PFSK-1 (cell line): Measurements from ENCODE around the gene NCL.

Source experiments
- FOXP2 ChIP-seq: optimal IDR thresholded peaks from 2 replicates; pipeline ENCODE3; 2011; ENCODE audit warnings: borderline replicate concordance, control low read depth, inconsistent platforms; ENCODE audit not compliant: insufficient read depth; ENCODE audit errors: extremely low read length, extremely low read depth
- POLR2AphosphoS5 ChIP-seq: IDR thresholded peaks from 2 replicates; pipeline ENCODE4 v1.6.1; 2012; ENCODE audit warnings: low read depth, mild to moderate bottlenecking, control low read depth, low read length, moderate library complexity
- SIN3A ChIP-seq: IDR thresholded peaks from 2 replicates; pipeline ENCODE4 v1.6.1; 2012; ENCODE audit warnings: mild to moderate bottlenecking, low read length, moderate library complexity, borderline replicate concordance; ENCODE audit not compliant: insufficient read depth
- TAF1 ChIP-seq: IDR thresholded peaks from 2 replicates; pipeline ENCODE4 v1.6.1; 2012; ENCODE audit warnings: low read length, control low read depth, borderline replicate concordance; ENCODE audit not compliant: insufficient read depth
- TF ChIP-seq, protein P1 (sequence below), 2 experiments: IDR thresholded peaks; 2 replicates each; pipeline versions ENCODE4 v1.6.1 to v1.8.0; 2011 to 2012; ENCODE audit warnings: low read depth in 2 of 2, low read length in 2 of 2, control low read depth in 1 of 2, inconsistent platforms in 1 of 2, mild to moderate bottlenecking in 1 of 2, moderate library complexity in 1 of 2; ENCODE audit not compliant: insufficient read depth in 1 of 2

Gene NCL

DNA sequence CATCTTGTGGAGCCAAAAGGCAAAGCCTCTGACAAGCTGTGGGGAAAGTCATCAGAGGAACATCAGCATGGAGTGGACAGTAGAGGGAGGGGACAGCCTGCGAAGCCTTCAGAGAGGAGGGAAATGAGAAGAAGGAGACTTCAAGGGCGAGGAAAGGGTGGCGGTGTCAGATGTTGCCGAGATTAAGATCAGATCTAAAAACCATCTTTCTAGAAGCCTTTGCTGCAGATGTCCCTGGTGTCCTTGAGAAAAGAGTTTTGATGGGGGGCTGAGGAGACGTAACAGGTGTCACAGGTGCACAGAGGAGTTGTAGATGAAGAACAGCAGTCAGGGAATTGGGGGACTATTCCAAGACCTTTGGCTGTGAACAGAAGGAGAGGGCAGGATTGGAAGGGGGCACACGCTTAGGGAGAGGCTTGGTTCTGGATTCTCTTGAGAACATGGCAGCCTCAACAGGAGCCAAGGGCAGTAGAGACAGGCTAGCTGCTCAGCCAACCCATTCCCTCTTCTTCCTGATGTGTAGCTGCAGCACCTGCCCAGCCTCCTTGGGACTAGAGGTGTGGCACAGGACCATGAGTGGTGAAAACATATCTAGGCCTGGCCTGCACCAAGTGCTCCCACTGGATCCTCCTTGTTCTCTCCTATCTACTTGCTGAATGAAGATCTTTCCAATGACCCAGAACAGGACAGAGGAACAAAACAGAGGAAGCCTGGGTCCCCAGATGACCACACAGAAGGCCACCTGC is 22.7 kb upstream of the NCL start:
- TF ChIP-seq, protein P1, sequence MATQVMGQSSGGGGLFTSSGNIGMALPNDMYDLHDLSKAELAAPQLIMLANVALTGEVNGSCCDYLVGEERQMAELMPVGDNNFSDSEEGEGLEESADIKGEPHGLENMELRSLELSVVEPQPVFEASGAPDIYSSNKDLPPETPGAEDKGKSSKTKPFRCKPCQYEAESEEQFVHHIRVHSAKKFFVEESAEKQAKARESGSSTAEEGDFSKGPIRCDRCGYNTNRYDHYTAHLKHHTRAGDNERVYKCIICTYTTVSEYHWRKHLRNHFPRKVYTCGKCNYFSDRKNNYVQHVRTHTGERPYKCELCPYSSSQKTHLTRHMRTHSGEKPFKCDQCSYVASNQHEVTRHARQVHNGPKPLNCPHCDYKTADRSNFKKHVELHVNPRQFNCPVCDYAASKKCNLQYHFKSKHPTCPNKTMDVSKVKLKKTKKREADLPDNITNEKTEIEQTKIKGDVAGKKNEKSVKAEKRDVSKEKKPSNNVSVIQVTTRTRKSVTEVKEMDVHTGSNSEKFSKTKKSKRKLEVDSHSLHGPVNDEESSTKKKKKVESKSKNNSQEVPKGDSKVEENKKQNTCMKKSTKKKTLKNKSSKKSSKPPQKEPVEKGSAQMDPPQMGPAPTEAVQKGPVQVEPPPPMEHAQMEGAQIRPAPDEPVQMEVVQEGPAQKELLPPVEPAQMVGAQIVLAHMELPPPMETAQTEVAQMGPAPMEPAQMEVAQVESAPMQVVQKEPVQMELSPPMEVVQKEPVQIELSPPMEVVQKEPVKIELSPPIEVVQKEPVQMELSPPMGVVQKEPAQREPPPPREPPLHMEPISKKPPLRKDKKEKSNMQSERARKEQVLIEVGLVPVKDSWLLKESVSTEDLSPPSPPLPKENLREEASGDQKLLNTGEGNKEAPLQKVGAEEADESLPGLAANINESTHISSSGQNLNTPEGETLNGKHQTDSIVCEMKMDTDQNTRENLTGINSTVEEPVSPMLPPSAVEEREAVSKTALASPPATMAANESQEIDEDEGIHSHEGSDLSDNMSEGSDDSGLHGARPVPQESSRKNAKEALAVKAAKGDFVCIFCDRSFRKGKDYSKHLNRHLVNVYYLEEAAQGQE (IDR thresholded peaks at IDR 0.05; ENCODE audit: insufficient read depth in 1 of 2, low read depth in 2 of 2, low read length in 2 of 2), result no peak
- no peak for TF ChIP-seq TAF1
- TF ChIP-seq FOXP2, result no peak
- TF ChIP-seq SIN3A, result no peak
- TF ChIP-seq POLR2AphosphoS5, result no peak

DNA sequence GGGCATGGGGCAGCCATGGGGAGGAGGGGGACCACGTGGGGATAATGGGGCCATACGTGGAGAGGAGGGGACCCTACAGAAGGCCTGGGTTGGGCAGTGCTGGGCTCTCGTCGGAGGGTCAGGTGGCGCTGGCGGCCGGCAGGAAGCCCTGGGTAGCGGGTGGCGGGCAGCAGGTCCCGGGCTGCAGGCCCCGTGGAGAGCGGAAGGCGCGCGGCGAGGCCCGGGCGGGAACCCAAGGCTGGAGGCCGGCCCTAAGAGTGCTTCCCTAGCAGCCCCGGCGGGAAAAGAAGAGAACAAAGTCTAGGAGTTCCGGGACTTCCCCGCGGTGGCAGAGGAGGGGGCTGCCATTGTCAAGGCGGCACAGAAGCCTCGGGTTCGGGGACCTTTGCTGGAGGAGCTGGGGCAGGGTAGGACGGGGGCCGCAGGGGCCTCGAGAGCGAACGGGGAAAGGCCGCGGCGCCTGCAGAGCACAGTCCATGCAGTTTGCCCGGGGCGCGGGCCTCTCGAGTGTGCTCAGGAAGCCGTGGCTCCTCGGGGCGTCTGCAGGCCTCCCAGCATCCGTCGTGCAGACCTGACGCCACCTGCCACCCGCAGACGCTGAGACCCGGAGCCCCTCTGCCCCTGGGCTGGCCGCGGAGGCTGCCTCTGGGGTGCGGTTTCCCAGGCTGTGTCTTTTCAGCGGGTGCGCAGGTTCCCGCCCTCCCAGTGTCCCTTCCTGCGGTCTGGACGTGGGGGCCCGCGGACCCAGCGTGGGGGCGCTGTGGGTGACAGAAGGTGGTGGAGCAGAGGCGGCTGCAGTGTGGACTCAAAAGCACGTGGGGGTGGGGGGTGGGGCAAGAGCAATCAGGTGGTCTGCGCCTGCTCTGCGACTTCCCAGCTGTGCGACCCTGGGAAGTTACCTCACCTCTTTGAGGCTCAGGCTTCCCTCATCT is 19.4 kb upstream of the NCL start:
- no peak for TF ChIP-seq FOXP2
- no peak for TF ChIP-seq POLR2AphosphoS5
- no peak for TF ChIP-seq SIN3A
- TF ChIP-seq, protein P1 (IDR thresholded peaks at IDR 0.05; ENCODE audit: insufficient read depth in 1 of 2, low read depth in 2 of 2, low read length in 2 of 2), result no peak
- TF ChIP-seq TAF1, result no peak

DNA sequence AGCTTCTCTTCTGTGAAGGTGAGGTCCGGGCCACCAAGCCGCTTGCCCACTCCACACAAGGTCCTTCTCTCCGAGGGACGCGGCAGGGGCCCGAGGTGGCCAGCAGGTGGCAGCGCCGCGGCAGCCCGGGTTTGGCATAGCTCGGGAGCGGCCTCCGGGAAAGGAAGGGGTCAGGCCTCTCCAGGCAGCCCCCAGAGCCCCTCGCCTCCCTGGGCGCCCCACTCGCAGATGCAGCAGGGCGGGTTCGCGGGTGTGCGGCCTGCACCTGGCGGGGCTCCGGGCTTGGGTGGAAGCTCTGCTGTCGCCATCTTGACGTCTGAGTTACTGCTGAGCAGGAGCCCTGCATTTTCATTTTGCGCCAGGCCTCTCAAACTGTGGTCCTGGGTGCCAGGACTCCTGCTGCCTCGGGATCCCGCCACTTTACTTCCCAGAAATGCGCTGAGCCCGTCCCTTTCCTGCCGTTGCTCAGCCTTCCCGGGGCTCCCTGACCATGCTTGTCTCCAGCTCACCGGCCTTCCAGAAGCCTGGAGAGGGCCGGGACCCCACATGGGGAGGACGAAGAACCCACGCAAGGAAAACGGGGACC is 18.6 kb upstream of the NCL start:
- TF ChIP-seq SIN3A (no peak), POLR2AphosphoS5 (no peak), TAF1 (no peak), FOXP2 (no peak)
- TF ChIP-seq, protein P1 (IDR thresholded peaks at IDR 0.05; ENCODE audit: insufficient read depth in 1 of 2, low read depth in 2 of 2, low read length in 2 of 2), result no peak

DNA sequence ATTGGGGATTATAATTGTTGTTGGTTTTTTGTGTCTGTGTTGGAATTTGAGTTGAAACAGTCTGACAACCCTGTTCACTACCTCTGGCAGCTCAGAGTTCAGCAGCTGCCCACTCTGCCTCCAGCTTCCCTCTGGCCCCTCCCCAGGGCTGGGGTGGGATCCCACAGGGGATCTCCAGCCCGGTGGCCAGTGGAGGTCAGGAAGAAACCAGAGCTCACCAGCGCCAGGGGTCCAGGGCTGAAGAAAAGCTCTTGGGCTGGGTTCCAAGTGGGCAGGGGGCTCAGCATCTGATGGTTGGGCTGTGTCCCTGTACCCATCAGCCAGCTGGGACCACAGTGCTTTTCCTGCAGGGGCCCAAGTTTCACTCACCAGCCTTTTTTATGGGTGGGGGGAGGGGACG is 16.5 kb upstream of the NCL start:
- TF ChIP-seq, protein P1 (IDR thresholded peaks at IDR 0.05; ENCODE audit: insufficient read depth in 1 of 2, low read depth in 2 of 2, low read length in 2 of 2), result no peak
- no peak for TF ChIP-seq SIN3A
